KG1 (cell line): ENCODE results near the gene NRG2.

Experiments
- DNase-seq: peaks from one replicate; lab custom pipeline; 2025; lab: John Stamatoyannopoulos, UW

NRG2 gene

DNA sequence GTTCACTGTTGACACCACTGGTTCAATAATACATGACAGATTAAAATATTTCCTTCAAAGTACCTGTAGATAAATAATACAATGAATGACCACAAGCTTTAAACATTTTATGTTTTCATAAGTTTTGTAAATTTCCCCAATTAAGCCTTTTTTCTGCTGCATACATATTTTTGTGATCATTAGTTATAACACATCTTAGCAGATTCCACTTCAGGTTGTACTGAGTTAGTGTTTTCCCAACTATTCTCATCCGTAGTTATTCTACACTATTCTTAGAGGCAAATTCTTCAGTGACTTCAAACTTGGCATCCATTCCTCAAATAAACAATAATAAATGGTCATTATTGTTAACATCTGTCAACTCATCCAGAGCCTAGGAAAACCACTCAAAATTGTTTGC, 100.9 kb downstream of the NRG2 start:
- no peak for DNase-seq

- DNase-seq: no peak
Measured at GRCh38 chr5:139930406-139930805, 112.7 kb downstream of the NRG2 start.

DNA sequence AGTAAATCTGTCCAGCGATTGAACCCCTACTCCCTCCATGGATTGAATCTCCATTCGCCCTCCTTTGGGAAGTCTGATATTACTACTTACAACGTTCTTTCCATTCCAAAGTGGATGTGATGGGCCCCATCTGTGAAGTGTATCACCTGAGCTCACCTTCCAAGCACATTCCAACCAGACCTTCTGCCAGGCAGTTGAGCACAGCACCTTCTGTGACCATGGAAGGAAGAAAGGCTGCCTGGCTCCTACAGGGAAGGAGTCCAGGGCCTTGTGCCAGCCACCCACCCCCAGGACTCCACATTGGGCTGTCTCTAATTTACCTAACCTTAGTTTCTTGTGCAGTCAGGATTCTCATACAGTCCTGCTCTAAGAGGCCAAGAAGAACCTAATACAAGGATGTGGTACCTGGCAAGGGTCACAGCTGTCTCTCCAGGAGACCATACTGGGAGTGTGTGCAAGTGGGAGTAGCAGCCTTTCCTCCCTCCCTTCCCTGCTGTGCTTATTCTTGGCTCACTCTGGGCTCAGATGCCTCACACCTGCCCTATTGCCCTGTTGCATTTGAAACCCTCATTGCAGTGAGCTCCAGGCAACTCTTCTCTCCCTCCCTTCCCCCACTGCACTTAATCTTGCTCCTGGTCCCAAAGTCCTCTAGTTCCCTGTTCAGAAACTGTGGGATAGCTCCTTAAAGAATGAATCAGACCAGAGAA, 116.1 kb downstream of the NRG2 start:
- no peak for DNase-seq

- DNase-seq: no peak
Measured at GRCh38 chr5:139925650-139926640, 117.2 kb downstream of the NRG2 start.

- DNase-seq: no peak
Measured at GRCh38 chr5:139925216-139925562, 117.9 kb downstream of the NRG2 start.

DNA sequence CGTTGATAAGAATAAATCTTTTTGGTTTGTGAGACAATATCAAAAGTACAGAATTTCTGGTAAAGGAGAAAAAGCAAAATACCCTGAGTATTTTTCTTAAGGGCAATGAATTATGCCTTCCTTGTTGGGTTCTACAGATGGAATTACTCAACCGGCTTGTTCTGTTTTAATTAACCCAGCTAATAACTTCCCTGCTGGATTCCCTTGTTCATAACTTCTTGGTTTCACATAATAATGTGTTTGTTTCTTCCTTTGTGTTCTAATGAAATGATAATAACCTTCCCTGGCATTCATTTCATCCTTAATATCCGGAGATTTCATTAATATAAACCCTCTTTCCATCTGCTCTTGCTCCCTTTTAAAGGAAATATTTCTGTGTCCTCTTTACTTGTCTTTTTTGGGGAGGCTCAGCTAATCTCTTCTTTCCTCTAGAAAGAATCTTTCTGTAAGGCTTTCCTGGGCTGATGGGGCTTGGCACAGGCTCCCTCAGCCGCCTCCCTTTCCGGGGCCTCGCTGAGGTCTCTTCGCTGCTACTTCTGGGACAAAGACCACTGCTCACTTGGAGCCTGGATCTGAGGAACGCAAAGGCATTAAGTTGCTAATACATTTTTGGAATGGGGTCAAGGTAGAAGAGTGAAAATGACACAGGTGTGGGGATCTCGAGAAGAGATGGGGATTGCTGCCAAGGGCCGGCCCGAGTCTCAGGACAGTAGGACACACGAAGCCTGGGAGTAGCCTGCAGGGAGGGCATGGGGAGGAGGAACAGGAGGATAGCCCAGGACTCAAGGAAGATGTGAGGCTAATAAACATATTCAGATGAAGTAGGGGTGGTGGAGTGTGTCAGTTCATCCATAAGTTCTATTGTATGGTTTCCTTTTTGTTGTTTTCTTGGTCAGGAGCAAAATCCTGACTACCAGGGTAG, 118.5 kb downstream of the NRG2 start:
- DNase-seq: no peak

GRCh38 chr5:139919308-139919707, 123.8 kb downstream of the NRG2 start:
- DNase-seq: no peak

DNA sequence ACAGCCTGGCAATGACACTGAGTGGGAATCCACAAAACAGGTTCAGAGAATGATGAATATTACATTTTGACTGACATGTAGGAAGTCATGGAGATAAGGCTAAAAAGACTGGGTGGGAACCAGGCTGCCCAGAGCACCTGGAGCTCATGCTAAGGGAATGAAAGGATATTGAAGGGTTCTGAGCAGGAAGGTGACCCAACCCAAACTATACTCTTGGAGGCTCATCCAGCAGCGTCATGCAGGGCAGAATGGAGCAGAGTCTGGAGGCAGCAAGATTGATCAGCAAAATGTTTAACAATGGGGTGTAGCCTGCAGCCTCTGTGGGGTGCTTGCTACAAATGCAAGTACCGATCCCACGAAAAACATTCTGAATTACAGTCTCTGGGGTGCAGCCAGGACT, 127.3 kb downstream of the NRG2 start:
- DNase-seq: no peak

GRCh38 chr5:139915266-139915665, 127.8 kb downstream of the NRG2 start:
- no peak for DNase-seq

- no peak for DNase-seq
Measured at GRCh38 chr5:139914218-139914807, 128.8 kb downstream of the NRG2 start.

GRCh38 chr5:139912804-139913203, 130.3 kb downstream of the NRG2 start:
- DNase-seq: no peak

- DNase-seq: no peak
Measured at GRCh38 chr5:139912158-139912557, 130.9 kb downstream of the NRG2 start.

DNA sequence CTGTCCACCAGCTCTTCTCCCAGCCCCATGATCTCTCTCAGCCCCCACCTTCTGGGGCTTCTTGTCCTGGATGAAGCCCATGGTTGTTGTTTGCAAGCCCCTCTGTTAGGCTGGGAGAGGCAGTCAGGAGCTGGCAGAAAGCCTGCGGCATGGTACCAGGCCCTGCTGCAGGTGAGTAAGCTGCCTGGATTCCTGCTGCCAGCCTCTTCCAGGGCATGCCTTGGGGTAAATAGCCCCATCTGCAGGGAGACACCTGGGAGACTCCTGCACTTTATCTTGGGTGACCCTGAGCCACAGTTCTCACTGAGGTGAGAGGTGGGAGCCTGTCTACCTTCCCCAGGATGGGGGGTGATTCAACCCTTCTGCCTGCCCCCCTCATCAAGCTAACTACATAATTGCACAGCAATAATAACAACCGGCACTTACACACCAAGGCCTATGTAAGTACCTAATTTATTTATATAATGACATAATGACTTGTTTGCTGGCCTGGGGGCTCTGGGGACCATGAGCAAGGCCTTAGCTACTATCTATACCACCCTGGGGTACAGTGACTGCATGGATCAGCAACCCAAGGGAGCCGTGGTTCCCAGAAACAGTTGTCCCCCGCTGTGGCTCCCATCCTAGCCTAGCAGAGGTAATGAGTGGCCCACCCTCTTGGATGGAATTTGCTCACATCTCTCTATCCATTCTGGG, 131.5 kb downstream of the NRG2 start:
- DNase-seq: no peak

- no peak for DNase-seq
Measured at GRCh38 chr5:139910901-139911300, 132.2 kb downstream of the NRG2 start.

GRCh38 chr5:139910036-139910435, 133.1 kb downstream of the NRG2 start:
- no peak for DNase-seq

DNA sequence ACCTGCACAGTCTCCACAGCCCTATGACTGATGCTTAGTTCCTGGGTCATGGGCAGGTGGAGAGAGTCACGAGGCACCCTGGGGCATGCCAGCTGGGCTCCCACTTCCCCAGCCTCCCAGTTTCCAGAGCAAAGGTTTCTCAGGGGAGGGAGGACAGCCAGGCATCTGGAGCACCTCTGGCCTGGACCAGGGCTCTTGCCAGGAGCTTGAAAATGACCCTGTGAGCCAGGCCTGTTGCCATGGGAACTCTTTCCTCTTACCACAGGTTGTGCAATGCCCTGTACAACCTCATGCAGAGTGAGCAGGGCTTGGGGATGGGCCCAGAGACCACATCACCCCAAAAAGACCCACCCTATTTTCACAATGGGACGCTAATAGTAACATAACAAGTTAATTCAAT, 134.3 kb downstream of the NRG2 start:
- DNase-seq: no peak

DNA sequence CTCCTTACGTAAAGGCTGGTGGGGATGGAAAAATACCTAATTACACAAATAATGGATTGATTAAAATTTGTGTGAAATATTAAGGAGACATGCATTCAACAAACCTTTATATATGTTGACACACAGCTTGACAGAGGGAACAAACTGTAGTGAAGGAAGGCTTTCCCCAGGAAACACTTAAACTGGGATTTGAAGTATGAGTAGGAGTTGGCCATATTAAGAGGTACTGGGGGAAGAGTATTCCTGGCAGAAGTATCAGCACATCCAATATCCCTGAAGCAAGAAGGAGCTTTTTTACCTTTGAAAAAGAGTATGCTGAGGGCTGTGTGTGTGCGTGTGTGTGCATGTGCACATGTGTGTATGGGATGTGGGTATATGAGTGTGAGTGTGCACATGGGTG, 136.4 kb downstream of the NRG2 start:
- DNase-seq: no peak

DNA sequence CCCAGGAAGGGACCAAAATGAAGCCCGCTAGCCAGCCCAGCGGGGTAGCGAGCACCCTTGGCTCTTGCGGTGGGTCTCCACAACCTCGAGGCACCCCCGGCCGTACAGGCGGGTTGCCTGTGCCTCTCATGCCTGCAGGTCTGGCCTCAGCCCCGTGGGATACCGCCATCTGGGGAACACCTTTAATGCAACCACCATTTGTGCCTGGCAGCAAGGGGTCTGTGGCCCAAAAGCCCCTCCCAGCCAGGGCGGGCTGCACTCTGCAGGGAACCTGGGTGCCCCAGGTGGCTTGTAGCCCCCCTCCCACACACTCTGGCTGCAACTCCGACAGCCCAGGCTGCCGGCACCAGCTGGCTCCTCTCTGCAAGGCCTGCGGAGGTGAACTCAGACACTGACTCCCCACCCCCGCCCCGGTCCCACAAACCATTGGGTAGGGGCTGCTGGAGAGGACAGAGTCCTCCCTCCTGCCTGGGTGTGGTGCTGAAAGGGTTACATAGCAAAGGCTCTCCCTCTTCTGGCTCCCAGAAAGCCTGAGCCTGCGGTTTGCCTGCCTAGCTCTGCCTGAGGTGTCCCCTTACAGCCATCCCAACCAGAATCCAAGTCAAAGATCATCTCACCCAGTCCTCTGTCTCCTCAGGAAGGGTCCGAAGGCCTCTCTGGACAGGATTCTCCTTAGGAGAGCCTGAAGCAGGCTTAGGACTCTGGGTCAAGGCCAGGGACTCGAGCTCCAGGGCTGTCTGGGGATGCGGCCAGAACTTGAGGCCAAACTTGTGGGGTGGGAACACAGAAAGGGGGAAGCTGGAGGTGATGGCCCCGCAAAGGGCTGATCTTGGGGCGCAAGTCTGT, 138.1 kb downstream of the NRG2 start:
- DNase-seq: no peak

DNA sequence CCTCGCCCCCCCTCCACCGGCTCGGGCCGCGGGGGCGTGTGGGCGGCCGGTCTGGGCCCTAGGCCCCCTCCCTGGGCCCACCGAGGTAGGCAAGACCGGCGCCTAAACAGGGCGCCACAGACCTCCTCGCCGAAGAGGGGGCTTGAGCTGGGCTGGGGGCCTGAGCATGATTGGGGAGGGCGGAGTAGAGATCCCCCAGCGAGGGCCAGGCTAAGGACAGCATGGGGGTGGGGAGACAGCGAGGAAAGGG, 138.6 kb downstream of the NRG2 start:
- DNase-seq: no peak

GRCh38 chr5:139903795-139904565, 139.1 kb downstream of the NRG2 start:
- DNase-seq: no peak
